GM18861 (cell line): Measurements from ENCODE around the gene POLK.
"Not testable (repeated sequence)": the region's sequence is repeated elsewhere in the genome, so short reads cannot be mapped to it uniquely, and the experiment has no call there.

Experiments
- ATAC-seq: cut with Tn5 transposase; IDR thresholded peaks from one replicate; pipeline ENCODE4 v1.9.1; 2021; ENCODE audit not compliant: unreplicated experiment

Gene POLK

GRCh38 chr5:75511435-75512382 is at the start of gene POLK, which contains the start of gene CERT1:
Gene POLK, plus strand, starts transcription at chr5:75511891.
Gene CERT1, minus strand, starts transcription at chr5:75511629. Its CDS starts 422 bp downstream, at chr5:75511207.
- peak; percentile 77 for ATAC-seq

- ATAC-seq = no peak
Measured at GRCh38 chr5:75463726-75464125, 48.0 kb upstream of the POLK start.

GRCh38 chr5:75465480-75465879 is 46.2 kb upstream of the POLK start:
- no peak for ATAC-seq

GRCh38 chr5:75466006-75466716 is 45.5 kb upstream of the POLK start:
- ATAC-seq = no peak

- no peak for ATAC-seq
Measured at GRCh38 chr5:75468593-75468992, 43.1 kb upstream of the POLK start.

- ATAC-seq = no peak
Measured at GRCh38 chr5:75469017-75469416, 42.7 kb upstream of the POLK start.

- ATAC-seq = peak; percentile 64
Measured at GRCh38 chr5:75471193-75471592, 40.5 kb upstream of the POLK start.

- no peak for ATAC-seq
Measured at GRCh38 chr5:75472973-75473372, 38.7 kb upstream of the POLK start.

- ATAC-seq = peak; percentile 42
Measured at GRCh38 chr5:75473463-75473862, 38.2 kb upstream of the POLK start.

GRCh38 chr5:75475364-75475763 is 36.3 kb upstream of the POLK start:
- ATAC-seq = no peak

GRCh38 chr5:75481024-75481423 is 30.7 kb upstream of the POLK start:
- no peak for ATAC-seq

GRCh38 chr5:75482482-75482881 is 29.2 kb upstream of the POLK start:
- no peak for ATAC-seq

- no peak for ATAC-seq
Measured at GRCh38 chr5:75484605-75485004, 27.1 kb upstream of the POLK start.

- ATAC-seq = not testable (repeated sequence)
Measured at GRCh38 chr5:75489847-75490246, 21.8 kb upstream of the POLK start.

- no peak for ATAC-seq
Measured at GRCh38 chr5:75491621-75492020, 20.1 kb upstream of the POLK start.

GRCh38 chr5:75496026-75496425 is 15.7 kb upstream of the POLK start:
- no peak for ATAC-seq

GRCh38 chr5:75498208-75498777 is 13.4 kb upstream of the POLK start:
- no peak for ATAC-seq

GRCh38 chr5:75498875-75499274 is 12.8 kb upstream of the POLK start:
- not testable (repeated sequence) for ATAC-seq

- not testable (repeated sequence) for ATAC-seq
Measured at GRCh38 chr5:75505112-75505511, 6.6 kb upstream of the POLK start.

- ATAC-seq = no peak
Measured at GRCh38 chr5:75507841-75508240, 3.9 kb upstream of the POLK start.

- ATAC-seq = no peak
Measured at GRCh38 chr5:75509546-75509945, 2.1 kb upstream of the POLK start.

GRCh38 chr5:75509956-75510355 is 1.7 kb upstream of the POLK start:
- no peak for ATAC-seq
